Measurements from ENCODE around the gene TOM1L2.

TOM1L2 gene

GRCh38 chr17:17943281-17943984 is 28.8 kb downstream of the TOM1L2 start:
- Histone ChIP-seq H3K36me3 (ENCODE audit: insufficient read depth, low read length) (no peaks in the 10 kb centered on the region), H3K27me3 (ENCODE audit: insufficient read depth, low read length, poor library complexity) (no peaks in the 10 kb centered on the region), H3K27ac (ENCODE audit: low read length) (no peak overlapping the region), H3K9ac (ENCODE audit: low read depth, low read length) (no peak overlapping the region), H3K4me1 (ENCODE audit: insufficient read depth, low read length) (no peaks in the 10 kb centered on the region), H4K20me1 (ENCODE audit: insufficient read depth, low read length) (peaks cover 4% of the 10 kb centered on the region; the same call in 1 of the 2 replicates), H3K4me2 (ENCODE audit: insufficient read depth, low read length) (no peak overlapping the region), H2AFZ (ENCODE audit: low read depth, low read length) (no peak overlapping the region), H3K9me3 (ENCODE audit: insufficient read depth, low read length, severe bottlenecking) (no peaks in the 10 kb centered on the region), H3K4me3 (ENCODE audit: low read depth in 1 of 2, low read length in 2 of 2) (no peak overlapping the region), H3K79me2 (ENCODE audit: insufficient read depth, low read length) (no peaks in the 10 kb centered on the region)
- peak; percentile 24; the same call in 1 of the 3 replicates for ATAC-seq (ENCODE audit: insufficient read depth, low read depth)
- no peak for TF ChIP-seq EZH2 (IDR thresholded peaks at IDR 0.05; ENCODE audit: borderline replicate concordance, low read depth, low read length, severe bottlenecking)
- TF ChIP-seq, protein P1, sequence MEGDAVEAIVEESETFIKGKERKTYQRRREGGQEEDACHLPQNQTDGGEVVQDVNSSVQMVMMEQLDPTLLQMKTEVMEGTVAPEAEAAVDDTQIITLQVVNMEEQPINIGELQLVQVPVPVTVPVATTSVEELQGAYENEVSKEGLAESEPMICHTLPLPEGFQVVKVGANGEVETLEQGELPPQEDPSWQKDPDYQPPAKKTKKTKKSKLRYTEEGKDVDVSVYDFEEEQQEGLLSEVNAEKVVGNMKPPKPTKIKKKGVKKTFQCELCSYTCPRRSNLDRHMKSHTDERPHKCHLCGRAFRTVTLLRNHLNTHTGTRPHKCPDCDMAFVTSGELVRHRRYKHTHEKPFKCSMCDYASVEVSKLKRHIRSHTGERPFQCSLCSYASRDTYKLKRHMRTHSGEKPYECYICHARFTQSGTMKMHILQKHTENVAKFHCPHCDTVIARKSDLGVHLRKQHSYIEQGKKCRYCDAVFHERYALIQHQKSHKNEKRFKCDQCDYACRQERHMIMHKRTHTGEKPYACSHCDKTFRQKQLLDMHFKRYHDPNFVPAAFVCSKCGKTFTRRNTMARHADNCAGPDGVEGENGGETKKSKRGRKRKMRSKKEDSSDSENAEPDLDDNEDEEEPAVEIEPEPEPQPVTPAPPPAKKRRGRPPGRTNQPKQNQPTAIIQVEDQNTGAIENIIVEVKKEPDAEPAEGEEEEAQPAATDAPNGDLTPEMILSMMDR (IDR thresholded peaks at IDR 0.05; ENCODE audit: borderline replicate concordance, extremely low read depth, low read length, poor library complexity, severe bottlenecking): no peak
- no peak for DNase-seq

- H3K4me3 ChIP-seq (ENCODE audit: low read depth in 1 of 2, low read length in 2 of 2): no peak overlapping the region
- no peaks in the 10 kb centered on the region for H3K4me1 ChIP-seq (ENCODE audit: insufficient read depth, low read length)
- no peak overlapping the region for H3K4me2 ChIP-seq (ENCODE audit: insufficient read depth, low read length)
- H2AFZ ChIP-seq (ENCODE audit: low read depth, low read length): no peak overlapping the region
- no peak overlapping the region for H3K27ac ChIP-seq (ENCODE audit: low read length)
- no peaks in the 10 kb centered on the region for H3K36me3 ChIP-seq (ENCODE audit: insufficient read depth, low read length)
- no peaks in the 10 kb centered on the region for H3K27me3 ChIP-seq (ENCODE audit: insufficient read depth, low read length, poor library complexity)
- DNase-seq (no peak), ATAC-seq (ENCODE audit: insufficient read depth, low read depth) (no peak)
- no peak for TF ChIP-seq EZH2 (IDR thresholded peaks at IDR 0.05; ENCODE audit: borderline replicate concordance, low read depth, low read length, severe bottlenecking)
- TF ChIP-seq, protein P1 (IDR thresholded peaks at IDR 0.05; ENCODE audit: borderline replicate concordance, extremely low read depth, low read length, poor library complexity, severe bottlenecking): no peak
- no peaks in the 10 kb centered on the region for H3K9me3 ChIP-seq (ENCODE audit: insufficient read depth, low read length, severe bottlenecking)
- H4K20me1 ChIP-seq (ENCODE audit: insufficient read depth, low read length): peaks cover 4% of the 10 kb centered on the region; the same call in 1 of the 2 replicates
- no peak overlapping the region for H3K9ac ChIP-seq (ENCODE audit: low read depth, low read length)
- no peaks in the 10 kb centered on the region for H3K79me2 ChIP-seq (ENCODE audit: insufficient read depth, low read length)
These were observed 29.4 kb downstream of the TOM1L2 start for GRCh38 chr17:17942846-17943245.

- no peak for DNase-seq
- H3K36me3 ChIP-seq (ENCODE audit: insufficient read depth, low read length): no peaks in the 10 kb centered on the region
- H4K20me1 ChIP-seq (ENCODE audit: insufficient read depth, low read length): peaks cover 4% of the 10 kb centered on the region; the same call in 1 of the 2 replicates
- H2AFZ ChIP-seq (ENCODE audit: low read depth, low read length): no peak overlapping the region
- TF ChIP-seq, protein P1 (IDR thresholded peaks at IDR 0.05; ENCODE audit: borderline replicate concordance, extremely low read depth, low read length, poor library complexity, severe bottlenecking): no peak
- no peak for TF ChIP-seq EZH2 (IDR thresholded peaks at IDR 0.05; ENCODE audit: borderline replicate concordance, low read depth, low read length, severe bottlenecking)
- no peaks in the 10 kb centered on the region for H3K27me3 ChIP-seq (ENCODE audit: insufficient read depth, low read length, poor library complexity)
- H3K9me3 ChIP-seq (ENCODE audit: insufficient read depth, low read length, severe bottlenecking): no peaks in the 10 kb centered on the region
- H3K4me1 ChIP-seq (ENCODE audit: insufficient read depth, low read length): no peaks in the 10 kb centered on the region
- H3K27ac ChIP-seq (ENCODE audit: low read length): no peak overlapping the region
- H3K79me2 ChIP-seq (ENCODE audit: insufficient read depth, low read length): no peaks in the 10 kb centered on the region
- no peak overlapping the region for H3K9ac ChIP-seq (ENCODE audit: low read depth, low read length)
- ATAC-seq (ENCODE audit: insufficient read depth, low read depth): no peak
- no peak overlapping the region for H3K4me2 ChIP-seq (ENCODE audit: insufficient read depth, low read length)
- no peak overlapping the region for H3K4me3 ChIP-seq (ENCODE audit: low read depth in 1 of 2, low read length in 2 of 2)
These were observed 31.2 kb downstream of the TOM1L2 start for GRCh38 chr17:17941015-17941414.
